Measurements from ENCODE around the gene PDE6D.
A peak's percentile ranks its signal among the peaks of the same experiment; 100 is the strongest.

The PDE6D gene

GRCh38 chr2:231800493-231801091 is 19.5 kb upstream of the PDE6D start:
- no peak overlapping the region for H3K9ac ChIP-seq (ENCODE audit: low read length)
- H2AFZ ChIP-seq (ENCODE audit: low read depth, low read length) = no peak overlapping the region
- no peaks in the 10 kb centered on the region; the same call in 1 of the 2 replicates for H4K20me1 ChIP-seq (ENCODE audit: insufficient read depth, low read length)
- H3K36me3 ChIP-seq (replicated peaks; ENCODE audit: low read depth, low read length) = peaks cover 3% of the 10 kb centered on the region
- TF ChIP-seq CTCF (IDR thresholded peaks at IDR 0.05; ENCODE audit: low read depth, low read length) (peak; percentile 56), EZH2phosphoT487 (IDR thresholded peaks at IDR 0.05; ENCODE audit: low read depth) (no peak)
- H3K4me3 ChIP-seq (ENCODE audit: low read length) = no peak overlapping the region
- H3K9me3 ChIP-seq (ENCODE audit: insufficient read depth, low read length) = no peaks in the 10 kb centered on the region
- no peak overlapping the region for H3K4me2 ChIP-seq (ENCODE audit: low read length)
- no peak overlapping the region for H3K27ac ChIP-seq (ENCODE audit: low read length)
- no peaks in the 10 kb centered on the region for H3K27me3 ChIP-seq (ENCODE audit: low read depth, low read length)
- H3K79me2 ChIP-seq (ENCODE audit: low read length) = no peaks in the 10 kb centered on the region
- H3K4me1 ChIP-seq (ENCODE audit: low read length) = no peaks in the 10 kb centered on the region

GRCh38 chr2:231795525-231796327 is 14.6 kb upstream of the PDE6D start:
- Histone ChIP-seq H3K27ac (ENCODE audit: low read length) (no peak overlapping the region), H3K4me2 (ENCODE audit: low read length) (no peak overlapping the region), H2AFZ (ENCODE audit: low read depth, low read length) (no peak overlapping the region), H3K27me3 (ENCODE audit: low read depth, low read length) (no peaks in the 10 kb centered on the region), H3K79me2 (ENCODE audit: low read length) (peaks cover 10% of the 10 kb centered on the region), H3K9me3 (ENCODE audit: insufficient read depth, low read length) (no peaks in the 10 kb centered on the region), H3K36me3 (replicated peaks; ENCODE audit: low read depth, low read length) (peaks cover 5% of the 10 kb centered on the region), H3K4me3 (ENCODE audit: low read length) (no peak overlapping the region), H4K20me1 (ENCODE audit: insufficient read depth, low read length) (no peaks in the 10 kb centered on the region; the same call in 1 of the 2 replicates), H3K9ac (ENCODE audit: low read length) (no peak overlapping the region), H3K4me1 (ENCODE audit: low read length) (no peaks in the 10 kb centered on the region)
- no peak for TF ChIP-seq CTCF (IDR thresholded peaks at IDR 0.05; ENCODE audit: low read depth, low read length)
- no peak for TF ChIP-seq EZH2phosphoT487 (IDR thresholded peaks at IDR 0.05; ENCODE audit: low read depth)

GRCh38 chr2:231794383-231794782 is 13.3 kb upstream of the PDE6D start:
- no peak overlapping the region for H3K4me2 ChIP-seq (ENCODE audit: low read length)
- no peaks in the 10 kb centered on the region for H3K9me3 ChIP-seq (ENCODE audit: insufficient read depth, low read length)
- peaks cover 20% of the 10 kb centered on the region for H3K79me2 ChIP-seq (ENCODE audit: low read length)
- H3K4me1 ChIP-seq (ENCODE audit: low read length) = no peaks in the 10 kb centered on the region
- H3K4me3 ChIP-seq (ENCODE audit: low read length) = no peak overlapping the region
- peaks cover 6% of the 10 kb centered on the region for H3K36me3 ChIP-seq (replicated peaks; ENCODE audit: low read depth, low read length)
- TF ChIP-seq CTCF (IDR thresholded peaks at IDR 0.05; ENCODE audit: low read depth, low read length) = no peak
- TF ChIP-seq EZH2phosphoT487 (IDR thresholded peaks at IDR 0.05; ENCODE audit: low read depth) = no peak
- H3K9ac ChIP-seq (ENCODE audit: low read length) = no peak overlapping the region
- no peaks in the 10 kb centered on the region for H3K27me3 ChIP-seq (ENCODE audit: low read depth, low read length)
- no peaks in the 10 kb centered on the region; the same call in 1 of the 2 replicates for H4K20me1 ChIP-seq (ENCODE audit: insufficient read depth, low read length)
- H3K27ac ChIP-seq (ENCODE audit: low read length) = no peak overlapping the region
- H2AFZ ChIP-seq (ENCODE audit: low read depth, low read length) = no peak overlapping the region

GRCh38 chr2:231791107-231791506 is 10.0 kb upstream of the PDE6D start:
- H3K36me3 ChIP-seq (replicated peaks; ENCODE audit: low read depth, low read length) = peaks cover 6% of the 10 kb centered on the region
- TF ChIP-seq EZH2phosphoT487 (IDR thresholded peaks at IDR 0.05; ENCODE audit: low read depth) (no peak), CTCF (IDR thresholded peaks at IDR 0.05; ENCODE audit: low read depth, low read length) (no peak)

More at GRCh38 chr2:231791107-231791506, 10.0 kb upstream of the PDE6D start:
- peaks cover 50% of the 10 kb centered on the region for H3K79me2 ChIP-seq (ENCODE audit: low read length)
- no peak overlapping the region for H3K9ac ChIP-seq (ENCODE audit: low read length)
- H3K4me3 ChIP-seq (ENCODE audit: low read length) = no peak overlapping the region
- no peak overlapping the region for H3K27ac ChIP-seq (ENCODE audit: low read length)
- H2AFZ ChIP-seq (ENCODE audit: low read depth, low read length) = no peak overlapping the region
- no peaks in the 10 kb centered on the region for H3K27me3 ChIP-seq (ENCODE audit: low read depth, low read length)
- no peaks in the 10 kb centered on the region for H3K9me3 ChIP-seq (ENCODE audit: insufficient read depth, low read length)
- no peak overlapping the region for H3K4me2 ChIP-seq (ENCODE audit: low read length)
- no peaks in the 10 kb centered on the region; the same call in 1 of the 2 replicates for H4K20me1 ChIP-seq (ENCODE audit: insufficient read depth, low read length)
- H3K4me1 ChIP-seq (ENCODE audit: low read length) = peaks cover 9% of the 10 kb centered on the region

Data from OCI-LY3 (cell line).